ENCODE data around the gene CCR8. TPM values are rescaled to one million over a fixed set of nuclear protein-coding genes. Genes with fewer than 3 reads are reported as not detected.
"Not testable (repeated sequence)": the region's sequence is repeated elsewhere in the genome, so short reads cannot be mapped to it uniquely, and the experiment has no call there.

CCR8 gene
- total RNA-seq, 1 experiment from 2014 or later: not detected

GRCh38 chr3:39350714-39351113 is 21.2 kb downstream of the CCR8 start:
- CTCF ChIA-PET: no interaction called here
- H3K9me3 ChIP-seq (ENCODE audit: low read length): no peaks in the 10 kb centered on the region
- no peak overlapping the region for H2AFZ ChIP-seq (ENCODE audit: low read length)
- BruUV-seq (replicated peaks): no TSS peak
- H3K9ac ChIP-seq (ENCODE audit: low read length): no peak overlapping the region
- no peak for TF ChIP-seq CTCF (conservative IDR thresholded peaks at IDR 0.05; ENCODE audit: low read depth, low read length)
- TF ChIP-seq EZH2phosphoT487 (IDR thresholded peaks at IDR 0.05; ENCODE audit: borderline replicate concordance, low read length): no peak
- TF ChIP-seq EZH2 (IDR thresholded peaks at IDR 0.05; ENCODE audit: low read length, unreplicated experiment): no peak
- no peak overlapping the region for H3K27ac ChIP-seq (ENCODE audit: low read length)
- H3K4me3 ChIP-seq (ENCODE audit: low read length): no peak overlapping the region
- intact Hi-C loops (cut with micrococcal nuclease): no loop called here
- DNase-seq: no peak
- 0 out of 2 replicates have a peak, but pooled peaks cover 4% of the 10 kb centered on the region for H3K9me2 ChIP-seq (replicated peaks; ENCODE audit: low read length)
- H3K27me3 ChIP-seq (ENCODE audit: low read length): peaks cover 8% of the 10 kb centered on the region
- H4K20me1 ChIP-seq (ENCODE audit: low read length): no peaks in the 10 kb centered on the region
- H3K4me1 ChIP-seq (ENCODE audit: insufficient read depth, low read length): no peaks in the 10 kb centered on the region
- no peaks in the 10 kb centered on the region for H3F3A ChIP-seq (ENCODE audit: low read length, unreplicated experiment)
- ATAC-seq: no peak
- POLR2A ChIA-PET (ENCODE audit: unreplicated experiment): no interaction called here
- H3K4me2 ChIP-seq (ENCODE audit: low read length): no peak overlapping the region
- H3K36me3 ChIP-seq (ENCODE audit: low read depth, low read length): no peaks in the 10 kb centered on the region
- H3K79me2 ChIP-seq (ENCODE audit: low read length): no peaks in the 10 kb centered on the region

GRCh38 chr3:39351134-39351533 is 21.6 kb downstream of the CCR8 start:
- H2AFZ ChIP-seq (ENCODE audit: low read length); H3K9me2 ChIP-seq (replicated peaks; ENCODE audit: low read length); H3K9me3 ChIP-seq (ENCODE audit: low read length); CTCF ChIA-PET; H3K9ac ChIP-seq (ENCODE audit: low read length); H3K4me1 ChIP-seq (ENCODE audit: insufficient read depth, low read length); intact Hi-C loops (cut with micrococcal nuclease); POLR2A ChIA-PET (ENCODE audit: unreplicated experiment); H3K27ac ChIP-seq (ENCODE audit: low read length); BruUV-seq (replicated peaks); H3K4me2 ChIP-seq (ENCODE audit: low read length); H4K20me1 ChIP-seq (ENCODE audit: low read length); H3K4me3 ChIP-seq (ENCODE audit: low read length); H3F3A ChIP-seq (ENCODE audit: low read length, unreplicated experiment); H3K36me3 ChIP-seq (ENCODE audit: low read depth, low read length); ATAC-seq; H3K79me2 ChIP-seq (ENCODE audit: low read length); DNase-seq: not testable (repeated sequence)
- H3K27me3 ChIP-seq (ENCODE audit: low read length): peaks cover 12% of the 10 kb centered on the region

GRCh38 chr3:39353168-39353927 is 23.8 kb downstream of the CCR8 start:
- H3K79me2 ChIP-seq (ENCODE audit: low read length); H3K9ac ChIP-seq (ENCODE audit: low read length); ATAC-seq; H4K20me1 ChIP-seq (ENCODE audit: low read length); POLR2A ChIA-PET (ENCODE audit: unreplicated experiment); H3K4me1 ChIP-seq (ENCODE audit: insufficient read depth, low read length); H3F3A ChIP-seq (ENCODE audit: low read length, unreplicated experiment); H3K27ac ChIP-seq (ENCODE audit: low read length); H3K9me2 ChIP-seq (replicated peaks; ENCODE audit: low read length); H3K36me3 ChIP-seq (ENCODE audit: low read depth, low read length); H3K9me3 ChIP-seq (ENCODE audit: low read length); intact Hi-C loops (cut with micrococcal nuclease); DNase-seq; H3K4me2 ChIP-seq (ENCODE audit: low read length); CTCF ChIA-PET; BruUV-seq (replicated peaks); H3K4me3 ChIP-seq (ENCODE audit: low read length); H2AFZ ChIP-seq (ENCODE audit: low read length): not testable (repeated sequence)
- H3K27me3 ChIP-seq (ENCODE audit: low read length): peaks cover 13% of the 10 kb centered on the region

GRCh38 chr3:39358333-39358732 is 28.8 kb downstream of the CCR8 start:
- ATAC-seq: no peak
- Histone ChIP-seq H3K4me3 (ENCODE audit: low read length) (no peak overlapping the region), H3K4me1 (ENCODE audit: insufficient read depth, low read length) (no peaks in the 10 kb centered on the region), H3K79me2 (ENCODE audit: low read length) (no peaks in the 10 kb centered on the region), H3F3A (ENCODE audit: low read length, unreplicated experiment) (no peaks in the 10 kb centered on the region), H3K9me2 (replicated peaks; ENCODE audit: low read length) (no peaks in the 10 kb centered on the region), H2AFZ (ENCODE audit: low read length) (no peak overlapping the region), H3K27me3 (ENCODE audit: low read length) (peaks cover 13% of the 10 kb centered on the region), H3K4me2 (ENCODE audit: low read length) (no peak overlapping the region), H3K27ac (ENCODE audit: low read length) (no peak overlapping the region), H3K9me3 (ENCODE audit: low read length) (no peaks in the 10 kb centered on the region), H3K36me3 (ENCODE audit: low read depth, low read length) (no peaks in the 10 kb centered on the region), H3K9ac (ENCODE audit: low read length) (no peak overlapping the region), H4K20me1 (ENCODE audit: low read length) (no peaks in the 10 kb centered on the region)
- BruUV-seq (replicated peaks): no TSS peak
- ChIA-PET CTCF (no interaction called here), POLR2A (ENCODE audit: unreplicated experiment) (no interaction called here)
- TF ChIP-seq EZH2phosphoT487 (IDR thresholded peaks at IDR 0.05; ENCODE audit: borderline replicate concordance, low read length): no peak
- TF ChIP-seq CTCF (conservative IDR thresholded peaks at IDR 0.05; ENCODE audit: low read depth, low read length): no peak
- no peak for TF ChIP-seq EZH2 (IDR thresholded peaks at IDR 0.05; ENCODE audit: low read length, unreplicated experiment)
- no peak for DNase-seq
- intact Hi-C loops (cut with micrococcal nuclease): no loop called here

All from PC-3 (cell line).